GM19099 (cell line): ENCODE measurements around the gene IRS1.

Experiments used
- POLR2A ChIP-seq: IDR thresholded peaks from 3 replicates; pipeline ENCODE4 v1.6.1; 2011; ENCODE audit warnings: low read depth; ENCODE audit not compliant: insufficient read length; ENCODE audit errors: extremely low read depth

The IRS1 gene

DNA sequence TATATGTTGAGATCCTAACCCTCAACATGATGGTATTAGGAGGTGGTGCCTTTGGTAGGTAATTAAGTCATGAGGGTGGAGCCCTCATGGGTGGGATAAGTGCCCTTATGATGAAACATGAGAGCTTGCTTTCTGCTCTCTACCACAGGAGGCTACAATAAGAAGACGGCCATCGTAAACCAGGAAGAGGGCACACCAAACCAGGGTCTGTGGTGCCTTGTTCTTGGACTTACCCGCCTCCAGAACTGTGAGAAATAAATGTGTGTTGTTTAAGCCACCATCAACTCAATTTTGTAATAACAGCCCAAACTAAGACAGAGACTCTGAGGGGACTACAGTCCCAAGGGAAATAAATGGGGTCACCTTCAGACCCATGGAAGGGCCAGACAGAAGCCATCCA is 52.3 kb downstream of the IRS1 start:
- no peak for TF ChIP-seq POLR2A

DNA sequence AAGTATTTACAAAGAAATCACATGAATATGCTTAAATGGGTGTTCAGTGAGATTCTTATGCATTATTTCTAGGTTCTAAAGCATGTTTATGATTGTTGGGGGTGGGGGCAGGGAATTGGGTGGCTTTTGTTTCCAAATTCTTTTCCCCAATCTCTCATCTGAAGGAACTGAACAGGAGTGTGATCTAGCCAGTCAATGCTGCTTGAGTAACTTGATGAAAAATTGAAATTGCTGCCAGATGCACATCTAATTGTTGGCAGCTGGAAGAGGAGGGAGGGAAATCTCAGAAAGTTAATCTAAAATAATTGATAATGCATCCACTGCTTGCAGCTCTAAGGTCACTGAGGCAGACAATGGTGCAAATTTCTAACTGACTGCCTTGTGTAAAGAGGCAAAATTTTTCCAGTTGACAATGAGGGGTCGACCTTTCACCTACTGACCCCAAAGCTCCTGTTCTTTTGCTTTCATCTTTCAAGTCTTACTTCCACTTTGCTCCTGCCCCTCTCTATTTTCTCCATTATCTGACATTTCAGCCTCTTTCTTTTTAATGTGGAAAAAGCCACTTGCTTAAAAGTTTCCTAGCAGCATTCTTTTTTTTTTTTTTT is 53.3 kb downstream of the IRS1 start:
- no peak for TF ChIP-seq POLR2A

DNA sequence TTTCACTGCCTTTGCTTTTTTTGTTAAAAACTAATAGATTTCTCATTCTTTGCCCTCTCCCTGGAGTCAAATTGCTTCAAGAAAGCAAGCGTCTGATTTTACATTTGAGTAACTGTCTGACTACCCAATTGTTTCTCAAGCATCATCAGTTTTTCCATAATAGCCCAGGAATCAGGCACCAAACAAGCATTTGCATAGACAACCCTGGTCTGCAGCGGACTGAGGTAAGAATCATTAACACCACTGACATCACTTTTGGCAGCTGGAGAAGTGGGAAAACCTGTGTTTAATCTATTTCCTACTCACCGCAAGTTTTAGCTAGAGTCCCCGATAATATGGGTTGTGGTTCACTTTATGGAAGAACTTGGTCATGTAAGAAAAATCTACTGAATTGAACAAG is 55.7 kb downstream of the IRS1 start:
- no peak for TF ChIP-seq POLR2A

GRCh38 chr2:226742347-226742746 is 57.3 kb downstream of the IRS1 start:
- no peak for TF ChIP-seq POLR2A

DNA sequence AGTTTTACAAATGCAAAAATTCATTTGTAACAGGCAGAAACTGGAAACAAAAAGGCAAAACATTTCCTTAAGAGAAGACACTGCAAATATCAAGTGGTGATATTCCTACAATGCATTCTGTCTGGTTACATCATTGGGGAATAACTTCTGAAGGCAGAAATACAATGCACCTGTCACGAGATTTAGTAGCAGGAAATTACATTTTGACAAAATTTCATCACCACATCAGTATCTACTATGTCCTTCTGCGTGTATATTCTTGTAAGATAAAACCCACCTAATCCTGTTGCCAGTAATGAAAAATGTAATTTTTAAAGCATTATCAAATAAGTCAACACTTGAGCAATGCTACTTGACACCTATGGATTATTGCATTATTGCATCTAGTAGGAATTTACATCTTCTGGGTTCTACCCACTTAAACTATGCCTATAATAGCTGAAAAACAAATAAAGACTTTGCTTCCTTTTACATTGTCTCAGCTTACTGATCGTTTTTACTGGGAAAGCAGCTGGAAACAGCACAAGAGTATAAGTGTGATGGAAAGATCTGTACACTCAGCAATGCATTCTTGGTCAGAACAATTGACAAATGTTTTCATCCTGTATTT is 59.5 kb downstream of the IRS1 start:
- TF ChIP-seq POLR2A: no peak

DNA sequence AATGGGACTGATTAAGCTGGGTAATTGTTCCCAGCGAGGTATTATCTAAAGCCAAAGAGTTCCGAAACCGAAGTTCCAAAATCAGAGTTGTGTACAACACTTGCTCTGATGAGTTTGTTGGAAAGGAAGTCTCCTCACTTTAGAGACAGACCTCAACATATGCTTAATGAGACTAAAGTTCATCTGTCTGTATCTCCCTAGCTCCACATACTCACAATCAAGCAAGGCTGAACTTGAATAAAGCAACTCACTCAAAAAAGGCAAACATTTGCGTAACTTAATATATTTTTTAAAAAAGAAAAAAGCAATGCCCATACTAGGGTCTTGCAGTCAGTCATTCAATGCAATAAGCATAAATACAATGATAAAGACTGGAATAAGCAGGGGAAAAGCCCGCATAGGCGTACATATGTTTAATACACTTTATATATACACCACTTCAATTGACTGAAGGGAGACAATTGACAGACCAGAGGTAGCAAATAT is 60.0 kb downstream of the IRS1 start:
- no peak for TF ChIP-seq POLR2A

- no peak for TF ChIP-seq POLR2A
Measured at GRCh38 chr2:226738821-226739544, 60.6 kb downstream of the IRS1 start.

DNA sequence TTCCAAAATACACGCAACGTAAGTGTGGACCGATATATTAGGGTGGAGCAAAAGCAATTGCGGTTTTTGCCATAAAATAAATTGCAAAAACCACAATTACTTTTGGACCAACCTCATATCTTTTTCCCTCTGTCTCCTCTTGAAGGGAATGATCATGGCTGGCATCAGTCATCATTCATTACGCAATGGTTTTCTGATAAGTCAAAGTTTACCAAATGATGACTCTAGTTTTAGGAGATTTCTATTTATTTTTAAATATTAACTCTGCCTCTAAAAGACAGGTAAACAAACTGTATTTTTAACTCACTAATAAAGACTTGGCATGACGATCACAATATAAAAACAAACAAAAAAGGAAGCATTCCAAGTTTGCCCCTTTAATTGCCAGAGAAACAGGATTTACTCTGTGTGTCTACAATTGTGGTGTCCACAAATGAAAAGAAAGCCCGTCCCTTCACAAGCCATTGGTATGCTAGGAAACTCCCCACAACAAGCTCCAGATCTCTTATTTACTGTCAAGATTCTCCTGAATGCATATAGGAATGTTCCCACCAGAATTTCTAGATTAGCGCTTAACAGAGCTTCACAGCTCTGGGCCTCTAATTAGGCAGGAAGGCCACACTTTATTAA is 61.3 kb downstream of the IRS1 start:
- TF ChIP-seq POLR2A: no peak

GRCh38 chr2:226736382-226736781 is 63.2 kb downstream of the IRS1 start:
- TF ChIP-seq POLR2A: no peak

- TF ChIP-seq POLR2A: no peak
Measured at GRCh38 chr2:226733927-226734564, 65.6 kb downstream of the IRS1 start.

- no peak for TF ChIP-seq POLR2A
Measured at GRCh38 chr2:226733189-226733858, 66.3 kb downstream of the IRS1 start.

DNA sequence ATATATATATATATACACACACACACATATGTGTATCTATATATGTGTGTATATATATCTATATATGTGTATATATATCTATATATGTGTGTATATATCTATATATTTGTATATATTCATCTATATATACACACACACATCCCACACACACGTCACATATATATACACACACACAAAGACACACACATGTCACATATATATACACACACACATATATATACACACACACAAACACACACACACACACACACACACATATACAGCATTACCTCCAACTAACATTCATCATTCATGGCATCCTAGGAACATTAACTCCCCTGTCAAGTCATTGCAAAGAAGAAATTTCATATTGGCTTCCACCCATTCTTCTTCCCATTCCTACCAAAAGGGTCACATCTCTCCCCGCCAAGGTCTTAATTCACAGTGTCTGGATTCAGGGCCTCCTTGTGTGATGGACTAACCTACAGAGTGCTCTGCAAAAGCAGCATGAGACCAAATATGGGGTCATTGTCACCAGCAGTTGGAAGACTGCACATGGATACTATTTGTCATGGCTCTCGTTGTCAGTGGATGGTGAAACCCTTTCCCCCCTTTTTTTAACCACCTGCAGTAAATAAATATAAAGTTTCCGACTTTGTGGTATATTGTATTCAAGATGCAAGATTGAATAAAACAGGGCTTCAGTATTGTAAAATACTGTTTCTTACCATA is 67.0 kb downstream of the IRS1 start:
- no peak for TF ChIP-seq POLR2A

DNA sequence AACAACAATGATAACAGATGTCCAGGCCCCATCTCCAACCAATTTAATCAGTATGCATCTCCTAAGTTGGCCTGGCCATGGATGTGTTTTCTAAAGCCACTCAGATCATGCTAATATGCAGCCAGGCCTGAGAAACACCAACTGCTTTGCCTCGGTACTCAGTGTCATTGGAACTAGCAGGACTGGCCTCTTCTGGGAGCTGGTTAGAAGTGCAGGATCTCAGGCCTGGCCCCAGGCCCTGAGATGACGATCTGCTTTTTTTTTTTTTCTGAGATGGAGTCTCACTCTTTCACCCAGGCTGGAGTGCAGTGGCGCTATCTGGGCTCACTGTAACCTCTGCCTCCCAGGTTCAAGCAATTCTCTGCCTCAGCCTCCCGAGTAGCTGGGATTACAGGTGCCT is 69.1 kb downstream of the IRS1 start:
- TF ChIP-seq POLR2A: no peak

- no peak for TF ChIP-seq POLR2A
Measured at GRCh38 chr2:226728996-226729395, 70.6 kb downstream of the IRS1 start.
